NCI-H1105 (cell line): ENCODE results near the gene COLEC11.
"Not testable (repeated sequence)": the region's sequence is repeated elsewhere in the genome, so short reads cannot be mapped to it uniquely, and the experiment has no call there.

ENCODE experiments used
- DNase-seq: peaks from one replicate; lab custom pipeline; 2025; lab: John Stamatoyannopoulos, UW

COLEC11 gene

GRCh38 chr2:3654531-3655225 is 59.8 kb downstream of the COLEC11 start:
- DNase-seq = no peak

- DNase-seq = no peak
Observed at GRCh38 chr2:3655871-3656761, 61.2 kb downstream of the COLEC11 start.

- no peak for DNase-seq
Observed at GRCh38 chr2:3656762-3657721, 62.1 kb downstream of the COLEC11 start.

GRCh38 chr2:3657881-3658280 is 63.0 kb downstream of the COLEC11 start, which contains the start of gene ALLC:
ALLC (plus strand) TSS chr2:3658200; CDS start chr2:3671158, 12,958 bp downstream.
- DNase-seq = no peak

GRCh38 chr2:3659447-3660432 is 64.8 kb downstream of the COLEC11 start:
- DNase-seq = no peak

GRCh38 chr2:3660640-3661039 is 65.7 kb downstream of the COLEC11 start:
- DNase-seq = not testable (repeated sequence)

- DNase-seq = no peak
Observed at GRCh38 chr2:3661149-3661660, 66.3 kb downstream of the COLEC11 start.

- DNase-seq = no peak
Observed at GRCh38 chr2:3662239-3662638, 67.3 kb downstream of the COLEC11 start.

GRCh38 chr2:3664118-3664517 is 69.2 kb downstream of the COLEC11 start:
- DNase-seq = no peak

GRCh38 chr2:3664925-3665324 is 70.0 kb downstream of the COLEC11 start:
- no peak for DNase-seq

GRCh38 chr2:3665886-3666612 is 71.1 kb downstream of the COLEC11 start:
- no peak for DNase-seq

GRCh38 chr2:3666613-3666975 is 71.7 kb downstream of the COLEC11 start:
- DNase-seq = no peak

- DNase-seq = no peak
Observed at GRCh38 chr2:3667151-3667631, 72.3 kb downstream of the COLEC11 start.

GRCh38 chr2:3669656-3670055 is 74.7 kb downstream of the COLEC11 start:
- DNase-seq = no peak

- no peak for DNase-seq
Observed at GRCh38 chr2:3670376-3670775, 75.5 kb downstream of the COLEC11 start.

GRCh38 chr2:3670941-3671340 is 76.0 kb downstream of the COLEC11 start:
- no peak for DNase-seq

- no peak for DNase-seq
Observed at GRCh38 chr2:3672861-3673678, 78.2 kb downstream of the COLEC11 start.

- no peak for DNase-seq
Observed at GRCh38 chr2:3674066-3674845, 79.3 kb downstream of the COLEC11 start.
